Measurements from ENCODE around the gene STAG1.
"Not testable (repeated sequence)": the region's sequence is repeated elsewhere in the genome, so short reads cannot be mapped to it uniquely, and the experiment has no call there.

Gene STAG1

DNA sequence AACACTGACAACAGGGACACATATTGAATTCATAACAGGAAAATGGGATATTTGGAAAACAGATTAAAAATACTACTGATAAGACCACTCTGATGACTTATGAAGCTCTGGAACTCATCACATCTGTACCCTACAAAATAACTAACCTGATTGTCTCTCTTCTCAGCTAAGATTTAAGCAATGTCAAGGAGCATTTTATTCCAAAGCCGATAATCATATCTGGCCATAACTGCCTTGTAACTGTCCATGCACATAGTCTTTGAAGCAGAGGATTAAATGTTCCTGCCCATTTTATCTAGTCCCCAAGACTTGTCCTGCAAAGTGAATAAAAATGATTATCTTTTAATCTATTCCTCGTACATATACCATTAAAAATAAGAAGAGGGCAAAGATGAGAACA lies 234.1 kb downstream of the STAG1 start:
- H3K36me3 ChIP-seq (ENCODE audit: insufficient read depth, low read depth, low read length): 0 out of 2 replicates have a peak, but pooled peaks cover 3% of the 10 kb centered on the region
- H3K4me1 ChIP-seq (ENCODE audit: insufficient read depth, low read length): no peaks in the 10 kb centered on the region
- H3K27me3 ChIP-seq (ENCODE audit: insufficient read depth, low read length): no peaks in the 10 kb centered on the region
- H3K9me3 ChIP-seq (ENCODE audit: insufficient read depth, low read depth, low read length): no peaks in the 10 kb centered on the region
- H3K27ac ChIP-seq (ENCODE audit: low read length): no peak overlapping the region
- H3K4me3 ChIP-seq (ENCODE audit: low read length): no peak overlapping the region
- H3K9ac ChIP-seq (ENCODE audit: low read depth, low read length): no peak overlapping the region

DNA sequence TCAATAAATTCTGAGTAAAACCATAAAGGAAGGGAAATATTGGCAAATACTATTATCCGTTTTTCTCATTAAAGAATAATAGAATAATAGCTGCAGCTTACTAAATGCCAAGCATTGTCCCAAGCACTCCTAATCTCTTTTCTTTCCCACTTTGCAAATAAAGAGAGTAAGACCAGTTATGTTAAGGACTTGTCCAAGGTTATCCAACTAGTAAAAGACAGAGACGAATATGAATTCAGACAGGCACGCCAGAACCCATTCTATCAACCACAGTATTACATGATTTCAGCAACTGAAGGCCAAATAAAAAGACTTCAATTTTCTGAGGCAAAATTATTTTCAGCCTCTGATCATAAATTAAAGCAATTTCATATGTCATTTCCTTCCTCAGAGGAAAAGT lies 235.5 kb downstream of the STAG1 start:
- Histone ChIP-seq H3K9me3 (ENCODE audit: insufficient read depth, low read depth, low read length) (no peaks in the 10 kb centered on the region), H3K9ac (ENCODE audit: low read depth, low read length) (no peak overlapping the region), H3K27me3 (ENCODE audit: insufficient read depth, low read length) (no peaks in the 10 kb centered on the region), H3K4me1 (ENCODE audit: insufficient read depth, low read length) (no peaks in the 10 kb centered on the region), H3K36me3 (ENCODE audit: insufficient read depth, low read depth, low read length) (0 out of 2 replicates have a peak, but pooled peaks cover 3% of the 10 kb centered on the region), H3K4me3 (ENCODE audit: low read length) (no peak overlapping the region), H3K27ac (ENCODE audit: low read length) (no peak overlapping the region)

DNA sequence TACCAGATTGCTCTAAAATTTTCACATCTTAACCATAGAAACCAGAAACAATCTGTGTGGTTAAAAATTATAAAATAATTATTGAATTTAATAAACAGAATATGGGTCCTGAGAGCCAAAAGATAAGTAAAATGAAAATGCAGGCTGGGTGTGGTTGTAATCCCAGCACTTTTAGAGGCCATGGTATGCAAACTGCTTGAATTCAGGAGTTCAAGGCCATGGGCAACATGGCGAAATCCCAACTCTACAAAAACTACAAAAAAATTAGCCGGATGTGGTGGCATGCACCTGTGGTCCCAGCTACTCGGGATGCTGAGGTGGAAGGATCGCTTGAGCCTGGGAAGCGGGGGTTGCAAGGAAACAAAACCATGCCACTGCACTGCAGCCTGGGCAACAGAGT lies 236.1 kb downstream of the STAG1 start:
- Histone ChIP-seq H3K9ac (ENCODE audit: low read depth, low read length) (no peak overlapping the region), H3K9me3 (ENCODE audit: insufficient read depth, low read depth, low read length) (no peaks in the 10 kb centered on the region), H3K27ac (ENCODE audit: low read length) (no peak overlapping the region), H3K27me3 (ENCODE audit: insufficient read depth, low read length) (no peaks in the 10 kb centered on the region), H3K4me1 (ENCODE audit: insufficient read depth, low read length) (no peaks in the 10 kb centered on the region), H3K36me3 (ENCODE audit: insufficient read depth, low read depth, low read length) (no peaks in the 10 kb centered on the region), H3K4me3 (ENCODE audit: low read length) (no peak overlapping the region)

DNA sequence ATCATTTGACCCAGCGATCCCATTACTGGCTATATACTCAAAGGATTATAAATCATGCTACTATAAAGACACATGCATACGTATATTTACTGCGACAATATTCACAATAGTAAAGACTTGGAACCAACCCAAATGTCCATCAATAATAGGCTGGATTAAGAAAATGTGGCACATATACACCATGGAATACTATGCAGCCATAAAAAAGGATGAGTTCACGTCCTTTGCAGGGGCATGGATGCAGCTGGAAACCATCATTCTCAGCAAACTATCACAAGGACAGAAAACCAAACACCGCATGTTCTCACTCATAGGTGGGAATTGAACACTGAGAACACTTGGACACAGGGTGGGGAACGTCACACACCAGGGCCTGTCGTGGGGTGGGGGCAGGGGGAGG lies 237.6 kb downstream of the STAG1 start:
- H3K27me3 ChIP-seq (ENCODE audit: insufficient read depth, low read length); H3K4me1 ChIP-seq (ENCODE audit: insufficient read depth, low read length); H3K9ac ChIP-seq (ENCODE audit: low read depth, low read length); H3K36me3 ChIP-seq (ENCODE audit: insufficient read depth, low read depth, low read length); H3K4me3 ChIP-seq (ENCODE audit: low read length); H3K9me3 ChIP-seq (ENCODE audit: insufficient read depth, low read depth, low read length); H3K27ac ChIP-seq (ENCODE audit: low read length): not testable (repeated sequence)

DNA sequence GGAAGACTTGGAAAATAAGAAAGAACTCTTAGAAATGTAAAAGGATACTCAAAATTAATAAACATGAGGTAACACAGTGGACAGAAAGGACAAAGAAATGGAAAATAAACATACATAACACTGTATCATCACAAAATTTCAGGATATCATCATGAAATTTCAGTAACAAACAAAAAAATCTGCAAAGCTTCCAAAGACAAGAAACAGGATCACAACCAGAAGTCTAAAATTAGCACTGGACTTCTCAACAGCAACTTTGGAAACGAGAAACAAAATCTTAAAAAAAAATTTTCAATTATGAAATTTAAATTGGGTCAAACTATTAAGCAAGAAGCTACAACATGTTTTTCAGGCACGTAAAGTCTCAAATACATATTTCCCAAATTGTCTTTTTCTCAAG lies 238.8 kb downstream of the STAG1 start:
- Histone ChIP-seq H3K4me3 (ENCODE audit: low read length) (no peak overlapping the region), H3K27ac (ENCODE audit: low read length) (no peak overlapping the region), H3K36me3 (ENCODE audit: insufficient read depth, low read depth, low read length) (no peaks in the 10 kb centered on the region), H3K9ac (ENCODE audit: low read depth, low read length) (no peak overlapping the region), H3K4me1 (ENCODE audit: insufficient read depth, low read length) (no peaks in the 10 kb centered on the region), H3K27me3 (ENCODE audit: insufficient read depth, low read length) (no peaks in the 10 kb centered on the region), H3K9me3 (ENCODE audit: insufficient read depth, low read depth, low read length) (no peaks in the 10 kb centered on the region)

DNA sequence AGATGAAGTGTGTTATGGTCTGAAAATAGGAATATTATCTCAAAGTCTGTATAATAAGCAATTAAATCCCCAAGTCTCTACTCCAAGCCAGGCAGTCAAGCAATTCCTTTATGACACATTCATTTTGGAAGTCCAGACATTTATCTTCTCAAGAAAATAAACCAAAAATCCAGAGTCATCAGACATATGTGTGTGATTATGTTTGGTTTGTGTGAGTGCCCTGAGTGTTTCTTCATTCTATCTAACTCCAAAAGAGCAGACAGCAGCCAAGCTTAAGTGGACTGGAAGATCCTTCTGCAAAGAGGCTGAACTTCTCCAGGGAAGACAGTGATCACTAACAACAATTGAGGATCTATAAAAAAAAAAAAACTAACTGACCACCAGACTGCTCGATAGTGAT lies 239.8 kb downstream of the STAG1 start:
- Histone ChIP-seq H3K4me3 (ENCODE audit: low read length) (no peak overlapping the region), H3K27me3 (ENCODE audit: insufficient read depth, low read length) (no peaks in the 10 kb centered on the region), H3K4me1 (ENCODE audit: insufficient read depth, low read length) (no peaks in the 10 kb centered on the region), H3K36me3 (ENCODE audit: insufficient read depth, low read depth, low read length) (no peaks in the 10 kb centered on the region), H3K27ac (ENCODE audit: low read length) (no peak overlapping the region), H3K9me3 (ENCODE audit: insufficient read depth, low read depth, low read length) (no peaks in the 10 kb centered on the region), H3K9ac (ENCODE audit: low read depth, low read length) (no peak overlapping the region)

DNA sequence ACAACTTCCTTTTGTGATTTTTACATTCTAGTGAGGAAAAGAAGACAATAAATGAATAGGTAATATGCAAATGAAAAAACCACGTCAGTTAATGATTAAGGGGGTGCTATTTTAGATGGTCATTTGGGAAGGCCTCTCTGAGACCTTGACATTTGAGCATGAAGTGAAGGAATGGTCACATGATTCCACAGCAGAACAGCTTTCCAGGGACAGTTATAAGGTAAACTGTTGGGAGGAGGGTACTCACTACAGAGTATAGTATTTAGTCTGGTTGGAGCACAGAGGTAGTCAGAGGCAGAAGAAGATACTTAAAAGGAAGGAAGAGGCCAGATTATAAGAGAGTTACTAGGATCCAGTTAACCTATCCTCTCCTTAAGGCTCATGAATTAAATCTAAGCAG lies 246.5 kb downstream of the STAG1 start:
- Histone ChIP-seq H3K4me1 (ENCODE audit: insufficient read depth, low read length) (no peaks in the 10 kb centered on the region), H3K36me3 (ENCODE audit: insufficient read depth, low read depth, low read length) (no peaks in the 10 kb centered on the region), H3K9me3 (ENCODE audit: insufficient read depth, low read depth, low read length) (no peaks in the 10 kb centered on the region)

DNA sequence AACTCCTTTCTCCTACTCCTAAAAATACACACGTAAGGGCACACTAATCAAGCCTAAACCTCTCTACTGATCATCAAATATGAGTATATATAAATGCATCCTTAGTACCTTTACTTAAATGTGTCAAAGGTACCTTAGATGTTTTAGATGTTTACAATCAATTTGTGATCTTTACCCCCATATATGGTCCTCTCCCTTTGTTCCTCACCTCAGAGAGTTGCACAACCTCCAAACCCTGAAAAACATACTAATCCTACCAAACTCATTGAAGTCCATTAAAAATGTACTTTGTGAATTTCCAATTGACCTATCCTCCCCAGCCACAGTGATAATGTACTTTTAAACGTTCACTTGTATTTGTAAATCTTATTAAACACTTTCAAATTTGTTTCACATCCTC lies 249.1 kb downstream of the STAG1 start:
- H3K36me3 ChIP-seq (ENCODE audit: insufficient read depth, low read depth, low read length): peaks cover 6% of the 10 kb centered on the region; the same call in 1 of the 2 replicates
- no peaks in the 10 kb centered on the region for H3K4me1 ChIP-seq (ENCODE audit: insufficient read depth, low read length)
- H3K9me3 ChIP-seq (ENCODE audit: insufficient read depth, low read depth, low read length): no peaks in the 10 kb centered on the region
- H3K9ac ChIP-seq (ENCODE audit: low read depth, low read length): no peak overlapping the region
- H3K4me3 ChIP-seq (ENCODE audit: low read length): no peak overlapping the region
- no peaks in the 10 kb centered on the region for H3K27me3 ChIP-seq (ENCODE audit: insufficient read depth, low read length)
- no peak overlapping the region for H3K27ac ChIP-seq (ENCODE audit: low read length)

More for the DNA sequence above, 246.5 kb downstream of the STAG1 start:
- Histone ChIP-seq H3K9ac (ENCODE audit: low read depth, low read length) (no peak overlapping the region), H3K27ac (ENCODE audit: low read length) (no peak overlapping the region), H3K4me3 (ENCODE audit: low read length) (no peak overlapping the region), H3K27me3 (ENCODE audit: insufficient read depth, low read length) (no peaks in the 10 kb centered on the region)

DNA sequence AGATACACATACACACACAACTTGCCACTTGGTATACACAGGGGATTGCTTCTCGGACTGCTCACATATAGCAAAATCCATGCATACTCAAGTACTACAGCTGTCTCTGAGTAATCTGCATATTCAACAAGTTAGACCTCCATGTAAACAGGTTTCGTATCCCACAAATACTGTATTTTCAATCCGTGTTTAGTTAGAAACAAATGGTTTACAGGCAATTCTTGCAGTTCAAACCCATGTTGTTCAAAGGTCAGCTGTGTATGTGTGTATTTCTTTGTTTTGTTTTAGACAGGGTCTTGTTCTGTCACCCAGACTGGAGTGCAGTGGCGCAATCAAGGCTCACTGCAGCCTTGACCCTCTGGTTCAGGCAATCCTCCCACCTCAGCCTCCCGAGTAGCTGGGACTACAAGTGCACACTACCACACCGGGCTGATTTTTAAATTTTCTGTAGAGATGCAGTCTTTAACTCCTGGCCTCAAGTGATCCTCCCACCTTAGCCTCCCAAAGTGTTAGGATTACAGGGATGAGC lies 253.2 kb downstream of the STAG1 start:
- no peaks in the 10 kb centered on the region for H3K4me1 ChIP-seq (ENCODE audit: insufficient read depth, low read length)
- no peaks in the 10 kb centered on the region for H3K27me3 ChIP-seq (ENCODE audit: insufficient read depth, low read length)
- no peak overlapping the region for H3K9ac ChIP-seq (ENCODE audit: low read depth, low read length)
- H3K9me3 ChIP-seq (ENCODE audit: insufficient read depth, low read depth, low read length): no peaks in the 10 kb centered on the region
- no peak overlapping the region for H3K27ac ChIP-seq (ENCODE audit: low read length)
- no peak overlapping the region for H3K4me3 ChIP-seq (ENCODE audit: low read length)
- H3K36me3 ChIP-seq (ENCODE audit: insufficient read depth, low read depth, low read length): peaks cover 6% of the 10 kb centered on the region; the same call in 1 of the 2 replicates

DNA sequence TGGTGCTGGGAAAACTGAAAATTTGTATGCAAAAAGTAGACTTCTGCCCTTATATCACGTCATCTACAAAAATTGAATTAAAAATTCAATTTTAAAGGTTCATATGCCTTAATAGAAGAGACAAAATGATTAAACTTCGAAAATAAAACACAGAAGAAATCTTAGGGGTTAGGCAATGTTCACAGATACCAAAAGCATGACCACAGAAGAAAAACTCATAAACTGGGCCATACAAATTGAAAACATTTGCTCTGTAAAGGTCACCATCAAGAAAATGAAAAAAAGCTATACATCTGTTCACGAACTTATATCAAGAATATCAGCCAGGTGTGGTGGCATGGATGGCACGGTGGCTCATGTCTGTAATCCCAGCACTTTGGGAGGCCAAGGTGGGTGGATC lies 257.0 kb downstream of the STAG1 start:
- Histone ChIP-seq H3K4me3 (ENCODE audit: low read length) (no peak overlapping the region), H3K9me3 (ENCODE audit: insufficient read depth, low read depth, low read length) (no peaks in the 10 kb centered on the region), H3K9ac (ENCODE audit: low read depth, low read length) (no peak overlapping the region), H3K27me3 (ENCODE audit: insufficient read depth, low read length) (no peaks in the 10 kb centered on the region), H3K4me1 (ENCODE audit: insufficient read depth, low read length) (no peaks in the 10 kb centered on the region), H3K27ac (ENCODE audit: low read length) (no peak overlapping the region), H3K36me3 (ENCODE audit: insufficient read depth, low read depth, low read length) (peaks cover 6% of the 10 kb centered on the region; the same call in 1 of the 2 replicates)

DNA sequence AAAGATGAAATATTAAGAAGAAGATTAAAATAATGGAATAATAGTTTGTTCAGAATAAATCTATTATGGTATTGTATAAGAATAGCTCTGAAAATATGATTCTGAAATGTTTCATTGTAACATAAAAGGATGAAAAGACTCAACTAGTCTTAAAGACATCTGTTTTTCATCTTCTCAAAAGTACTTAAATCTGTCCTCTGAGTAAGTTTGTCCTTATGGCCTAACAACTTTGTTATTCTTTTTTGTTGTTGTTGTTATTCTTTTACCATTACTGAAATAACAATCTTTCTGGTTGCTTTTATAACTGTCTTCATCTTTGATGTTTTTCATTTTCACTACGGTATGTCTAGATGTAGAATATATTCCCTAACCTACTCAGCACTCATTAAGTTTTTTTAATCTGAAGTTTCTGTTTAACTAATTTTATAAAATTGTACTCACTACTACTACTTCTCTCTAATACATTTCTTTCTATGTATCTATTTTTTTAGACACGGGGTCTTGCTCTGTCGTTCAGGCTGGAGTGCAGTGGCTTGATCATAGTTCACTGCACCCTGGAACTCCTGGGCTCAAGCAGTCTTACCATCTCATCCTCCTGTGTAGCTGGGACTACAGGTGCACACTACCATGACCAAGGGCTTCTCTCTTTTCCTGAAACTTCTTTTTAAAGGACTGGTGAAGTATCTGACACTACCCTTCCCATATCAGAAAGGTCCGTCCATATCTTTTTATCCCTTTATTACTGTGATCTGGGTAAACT lies 261.4 kb downstream of the STAG1 start:
- H3K27me3 ChIP-seq (ENCODE audit: insufficient read depth, low read length): no peaks in the 10 kb centered on the region
- H3K4me1 ChIP-seq (ENCODE audit: insufficient read depth, low read length): no peaks in the 10 kb centered on the region
- H3K36me3 ChIP-seq (ENCODE audit: insufficient read depth, low read depth, low read length): peaks cover 3% of the 10 kb centered on the region; the same call in 1 of the 2 replicates

DNA sequence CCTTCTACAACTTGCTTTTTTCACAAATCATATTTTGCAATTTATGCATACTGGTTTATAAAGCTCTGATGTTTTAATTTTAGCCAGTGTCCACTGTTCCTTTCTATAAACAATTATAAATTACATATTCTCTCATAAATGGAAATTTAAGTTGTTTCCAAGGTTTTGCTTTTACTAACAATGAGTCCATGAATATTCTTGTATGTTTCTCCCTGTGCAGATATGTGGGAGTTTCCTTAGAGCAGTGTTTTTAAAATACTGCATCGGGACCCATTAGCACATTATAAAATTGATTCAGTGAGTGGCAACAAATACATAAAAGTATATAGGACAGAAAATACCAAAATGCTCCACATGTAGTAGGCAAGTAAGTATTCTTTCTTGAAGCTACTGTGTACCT lies 266.4 kb downstream of the STAG1 start:
- no peak overlapping the region for H3K9ac ChIP-seq (ENCODE audit: low read depth, low read length)
- H3K4me3 ChIP-seq (ENCODE audit: low read length): no peak overlapping the region

More for the DNA sequence above, 261.4 kb downstream of the STAG1 start:
- no peak overlapping the region for H3K27ac ChIP-seq (ENCODE audit: low read length)
- H3K4me3 ChIP-seq (ENCODE audit: low read length): no peak overlapping the region
- no peak overlapping the region for H3K9ac ChIP-seq (ENCODE audit: low read depth, low read length)
- H3K9me3 ChIP-seq (ENCODE audit: insufficient read depth, low read depth, low read length): no peaks in the 10 kb centered on the region

More for the DNA sequence above, 266.4 kb downstream of the STAG1 start:
- Histone ChIP-seq H3K27me3 (ENCODE audit: insufficient read depth, low read length) (no peaks in the 10 kb centered on the region), H3K27ac (ENCODE audit: low read length) (no peak overlapping the region), H3K9me3 (ENCODE audit: insufficient read depth, low read depth, low read length) (no peaks in the 10 kb centered on the region), H3K4me1 (ENCODE audit: insufficient read depth, low read length) (no peaks in the 10 kb centered on the region), H3K36me3 (ENCODE audit: insufficient read depth, low read depth, low read length) (0 out of 2 replicates have a peak, but pooled peaks cover 3% of the 10 kb centered on the region)

Measured in iPS-20b (cell line).